ENCODE measurements around the gene LAMC1.

Gene LAMC1

GRCh38 chr1:183125279-183125999 lies 102.2 kb downstream of the LAMC1 start:
- no peak overlapping the region for H3K4me3 ChIP-seq (ENCODE audit: low read length in 2 of 2)
- no peaks in the 10 kb centered on the region for H3K27me3 ChIP-seq (ENCODE audit: control insufficient read depth in 2 of 2, insufficient read depth in 2 of 2, low read length in 2 of 2)
- no peaks in the 10 kb centered on the region for H3K9me3 ChIP-seq (ENCODE audit: control insufficient read depth in 2 of 2, low read length in 2 of 2)
- H3K9ac ChIP-seq (ENCODE audit: low read depth in 1 of 2, low read length in 2 of 2): no peak overlapping the region
- H3K36me3 ChIP-seq (ENCODE audit: control insufficient read depth in 2 of 2, insufficient read depth in 2 of 2, low read length in 2 of 2): peaks cover 7 to 41% of the 10 kb centered on the region in 2 donors
- H3K27ac ChIP-seq (ENCODE audit: low read depth in 2 of 2, low read length in 2 of 2): peak overlapping the region in 1 of 2 donors; percentile 51
- no peaks in the 10 kb centered on the region for H3K4me1 ChIP-seq (ENCODE audit: control insufficient read depth in 2 of 2, insufficient read depth in 2 of 2, low read length in 2 of 2)

GRCh38 chr1:183126000-183126366 lies 102.8 kb downstream of the LAMC1 start:
- H3K36me3 ChIP-seq (ENCODE audit: control insufficient read depth in 2 of 2, insufficient read depth in 2 of 2, low read length in 2 of 2): peaks cover 7 to 41% of the 10 kb centered on the region in 2 donors
- H3K4me1 ChIP-seq (ENCODE audit: control insufficient read depth in 2 of 2, insufficient read depth in 2 of 2, low read length in 2 of 2): no peaks in the 10 kb centered on the region
- no peak overlapping the region for H3K4me3 ChIP-seq (ENCODE audit: low read length in 2 of 2)
- H3K9me3 ChIP-seq (ENCODE audit: control insufficient read depth in 2 of 2, low read length in 2 of 2): no peaks in the 10 kb centered on the region
- H3K27me3 ChIP-seq (ENCODE audit: control insufficient read depth in 2 of 2, insufficient read depth in 2 of 2, low read length in 2 of 2): no peaks in the 10 kb centered on the region
- H3K27ac ChIP-seq (ENCODE audit: low read depth in 2 of 2, low read length in 2 of 2): peak overlapping the region in 1 of 2 donors; percentile 51
- H3K9ac ChIP-seq (ENCODE audit: low read depth in 1 of 2, low read length in 2 of 2): no peak overlapping the region

- peak overlapping the region in 1 of 2 donors; percentile 51 for H3K27ac ChIP-seq (ENCODE audit: low read depth in 2 of 2, low read length in 2 of 2)
- H3K4me1 ChIP-seq (ENCODE audit: control insufficient read depth in 2 of 2, insufficient read depth in 2 of 2, low read length in 2 of 2): no peaks in the 10 kb centered on the region
- H3K9me3 ChIP-seq (ENCODE audit: control insufficient read depth in 2 of 2, low read length in 2 of 2): no peaks in the 10 kb centered on the region
- H3K4me3 ChIP-seq (ENCODE audit: low read length in 2 of 2): no peak overlapping the region
- H3K27me3 ChIP-seq (ENCODE audit: control insufficient read depth in 2 of 2, insufficient read depth in 2 of 2, low read length in 2 of 2): no peaks in the 10 kb centered on the region
- H3K9ac ChIP-seq (ENCODE audit: low read depth in 1 of 2, low read length in 2 of 2): no peak overlapping the region
- H3K36me3 ChIP-seq (ENCODE audit: control insufficient read depth in 2 of 2, insufficient read depth in 2 of 2, low read length in 2 of 2): peaks cover 7 to 41% of the 10 kb centered on the region in 2 donors
Measured at GRCh38 chr1:183126528-183126927, 103.3 kb downstream of the LAMC1 start.

GRCh38 chr1:183129921-183130690 lies 106.9 kb downstream of the LAMC1 start:
- H3K36me3 ChIP-seq (ENCODE audit: control insufficient read depth in 2 of 2, insufficient read depth in 2 of 2, low read length in 2 of 2): peaks cover 5 to 33% of the 10 kb centered on the region in 2 donors
- no peak overlapping the region for H3K9ac ChIP-seq (ENCODE audit: low read depth in 1 of 2, low read length in 2 of 2)
- H3K9me3 ChIP-seq (ENCODE audit: control insufficient read depth in 2 of 2, low read length in 2 of 2): no peaks in the 10 kb centered on the region
- no peaks in the 10 kb centered on the region for H3K27me3 ChIP-seq (ENCODE audit: control insufficient read depth in 2 of 2, insufficient read depth in 2 of 2, low read length in 2 of 2)
- H3K4me1 ChIP-seq (ENCODE audit: control insufficient read depth in 2 of 2, insufficient read depth in 2 of 2, low read length in 2 of 2): no peaks in the 10 kb centered on the region
- H3K4me3 ChIP-seq (ENCODE audit: low read length in 2 of 2): no peak overlapping the region
- no peak overlapping the region for H3K27ac ChIP-seq (ENCODE audit: low read depth in 2 of 2, low read length in 2 of 2)

- no peaks in the 10 kb centered on the region for H3K27me3 ChIP-seq (ENCODE audit: control insufficient read depth in 2 of 2, insufficient read depth in 2 of 2, low read length in 2 of 2)
- no peaks in the 10 kb centered on the region for H3K9me3 ChIP-seq (ENCODE audit: control insufficient read depth in 2 of 2, low read length in 2 of 2)
- H3K4me1 ChIP-seq (ENCODE audit: control insufficient read depth in 2 of 2, insufficient read depth in 2 of 2, low read length in 2 of 2): no peaks in the 10 kb centered on the region
- no peak overlapping the region for H3K27ac ChIP-seq (ENCODE audit: low read depth in 2 of 2, low read length in 2 of 2)
- no peak overlapping the region for H3K4me3 ChIP-seq (ENCODE audit: low read length in 2 of 2)
- no peak overlapping the region for H3K9ac ChIP-seq (ENCODE audit: low read depth in 1 of 2, low read length in 2 of 2)
- peaks cover 5 to 30% of the 10 kb centered on the region in 2 donors for H3K36me3 ChIP-seq (ENCODE audit: control insufficient read depth in 2 of 2, insufficient read depth in 2 of 2, low read length in 2 of 2)
Measured at GRCh38 chr1:183131166-183131565, 107.9 kb downstream of the LAMC1 start.

- H3K9ac ChIP-seq (ENCODE audit: low read depth in 1 of 2, low read length in 2 of 2): no peak overlapping the region
- H3K27ac ChIP-seq (ENCODE audit: low read depth in 2 of 2, low read length in 2 of 2): no peak overlapping the region
- peaks cover 0 to 17% of the 10 kb centered on the region in 2 donors for H3K36me3 ChIP-seq (ENCODE audit: control insufficient read depth in 2 of 2, insufficient read depth in 2 of 2, low read length in 2 of 2)
Measured at GRCh38 chr1:183135336-183135735, 112.1 kb downstream of the LAMC1 start.

GRCh38 chr1:183137782-183138181 lies 114.6 kb downstream of the LAMC1 start:
- Histone ChIP-seq H3K27ac (ENCODE audit: low read depth in 2 of 2, low read length in 2 of 2) (no peak overlapping the region), H3K9me3 (ENCODE audit: control insufficient read depth in 2 of 2, low read length in 2 of 2) (no peaks in the 10 kb centered on the region), H3K36me3 (ENCODE audit: control insufficient read depth in 2 of 2, insufficient read depth in 2 of 2, low read length in 2 of 2) (peaks cover 2 to 17% of the 10 kb centered on the region in 2 donors), H3K4me3 (ENCODE audit: low read length in 2 of 2) (no peak overlapping the region), H3K27me3 (ENCODE audit: control insufficient read depth in 2 of 2, insufficient read depth in 2 of 2, low read length in 2 of 2) (no peaks in the 10 kb centered on the region), H3K4me1 (ENCODE audit: control insufficient read depth in 2 of 2, insufficient read depth in 2 of 2, low read length in 2 of 2) (peaks cover 4 to 8% of the 10 kb centered on the region in 2 donors), H3K9ac (ENCODE audit: low read depth in 1 of 2, low read length in 2 of 2) (no peak overlapping the region)

More at GRCh38 chr1:183135336-183135735, 112.1 kb downstream of the LAMC1 start:
- Histone ChIP-seq H3K9me3 (ENCODE audit: control insufficient read depth in 2 of 2, low read length in 2 of 2) (no peaks in the 10 kb centered on the region), H3K27me3 (ENCODE audit: control insufficient read depth in 2 of 2, insufficient read depth in 2 of 2, low read length in 2 of 2) (no peaks in the 10 kb centered on the region), H3K4me1 (ENCODE audit: control insufficient read depth in 2 of 2, insufficient read depth in 2 of 2, low read length in 2 of 2) (peaks cover 4 to 8% of the 10 kb centered on the region in 2 donors), H3K4me3 (ENCODE audit: low read length in 2 of 2) (no peak overlapping the region)

GRCh38 chr1:183138301-183138700 lies 115.1 kb downstream of the LAMC1 start:
- Histone ChIP-seq H3K9me3 (ENCODE audit: control insufficient read depth in 2 of 2, low read length in 2 of 2) (no peaks in the 10 kb centered on the region), H3K4me3 (ENCODE audit: low read length in 2 of 2) (no peak overlapping the region), H3K9ac (ENCODE audit: low read depth in 1 of 2, low read length in 2 of 2) (no peak overlapping the region), H3K27ac (ENCODE audit: low read depth in 2 of 2, low read length in 2 of 2) (no peak overlapping the region), H3K36me3 (ENCODE audit: control insufficient read depth in 2 of 2, insufficient read depth in 2 of 2, low read length in 2 of 2) (peaks cover 4 to 18% of the 10 kb centered on the region in 2 donors), H3K27me3 (ENCODE audit: control insufficient read depth in 2 of 2, insufficient read depth in 2 of 2, low read length in 2 of 2) (no peaks in the 10 kb centered on the region), H3K4me1 (ENCODE audit: control insufficient read depth in 2 of 2, insufficient read depth in 2 of 2, low read length in 2 of 2) (peaks cover 4 to 8% of the 10 kb centered on the region in 2 donors)

GRCh38 chr1:183139281-183139942 lies 116.2 kb downstream of the LAMC1 start:
- H3K27ac ChIP-seq (ENCODE audit: low read depth in 2 of 2, low read length in 2 of 2): peak overlapping the region in 1 of 2 donors; percentile 35
- no peaks in the 10 kb centered on the region for H3K9me3 ChIP-seq (ENCODE audit: control insufficient read depth in 2 of 2, low read length in 2 of 2)
- H3K4me1 ChIP-seq (ENCODE audit: control insufficient read depth in 2 of 2, insufficient read depth in 2 of 2, low read length in 2 of 2): peaks cover 4 to 8% of the 10 kb centered on the region in 2 donors
- peaks cover 4 to 11% of the 10 kb centered on the region in 2 donors for H3K36me3 ChIP-seq (ENCODE audit: control insufficient read depth in 2 of 2, insufficient read depth in 2 of 2, low read length in 2 of 2)
- no peak overlapping the region for H3K4me3 ChIP-seq (ENCODE audit: low read length in 2 of 2)
- H3K9ac ChIP-seq (ENCODE audit: low read depth in 1 of 2, low read length in 2 of 2): no peak overlapping the region
- no peaks in the 10 kb centered on the region for H3K27me3 ChIP-seq (ENCODE audit: control insufficient read depth in 2 of 2, insufficient read depth in 2 of 2, low read length in 2 of 2)

- Histone ChIP-seq H3K27ac (ENCODE audit: low read depth in 2 of 2, low read length in 2 of 2) (no peak overlapping the region), H3K9ac (ENCODE audit: low read depth in 1 of 2, low read length in 2 of 2) (no peak overlapping the region), H3K27me3 (ENCODE audit: control insufficient read depth in 2 of 2, insufficient read depth in 2 of 2, low read length in 2 of 2) (no peaks in the 10 kb centered on the region), H3K9me3 (ENCODE audit: control insufficient read depth in 2 of 2, low read length in 2 of 2) (no peaks in the 10 kb centered on the region), H3K4me1 (ENCODE audit: control insufficient read depth in 2 of 2, insufficient read depth in 2 of 2, low read length in 2 of 2) (peaks cover 4 to 8% of the 10 kb centered on the region in 2 donors), H3K4me3 (ENCODE audit: low read length in 2 of 2) (no peak overlapping the region), H3K36me3 (ENCODE audit: control insufficient read depth in 2 of 2, insufficient read depth in 2 of 2, low read length in 2 of 2) (peaks cover 4 to 6% of the 10 kb centered on the region in 2 donors)
Measured at GRCh38 chr1:183140633-183141032, 117.4 kb downstream of the LAMC1 start.
